A549 (cell line): ENCODE data around the gene EPHB1. TPM values are rescaled to one million over a fixed set of nuclear protein-coding genes. Genes with fewer than 3 reads are reported as not detected.

ENCODE experiments used
- ATAC-seq, 2 experiments: fragments of 200-7000 bp in 1 of 2; fragments of >200 bp in 1 of 2; cut with Nextera tagmentation in 1 of 2; cut with Tn5 transposase in 1 of 2; 3 replicates each; pipeline versions ENCODE4 v1.8.0 to v1.9.1; 2018 to 2020; ENCODE audit warnings: mild to moderate bottlenecking in 1 of 2, moderate library complexity in 1 of 2
- CTCF ChIA-PET: fragments of 300-600 bp; sonication (Branson Sonifier 250); formaldehyde crosslinking; extraction: SDS; loops from one replicate; lab custom pipeline; 2021; ENCODE audit warnings: antibody characterized with exemption, inconsistent platforms; lab: Yijun Ruan, JAX
- POLR2A ChIA-PET: fragments of 350-600 bp; formaldehyde crosslinking; extraction: SDS; loops from one replicate; lab custom pipeline; 2021; ENCODE audit warnings: antibody characterized with exemption, inconsistent platforms; lab: Yijun Ruan, JAX
- DNase-seq, 2 experiments: peaks; one replicate each; pipeline versions ENCODE4 v3.0.0 to v3.0.0-alpha.2; 2011 to 2016; ENCODE audit warnings: low read depth in 1 of 2, low spot score in 1 of 2
- FAIRE-seq: peaks from 2 replicates; lab custom pipeline; 2011; peaks lifted over from hg19 to GRCh38; lab: Jason Lieb, UNC
- H3K27ac ChIP-seq, 2 experiments: fragments of >200 bp; sonication (Bioruptor Twin); formaldehyde crosslinking; 3 replicates each; pipeline ENCODE4 v1.5.1; 2016 to 2017
- H3K4me1 ChIP-seq: fragments of >200 bp; sonication (Bioruptor Twin); formaldehyde crosslinking; 3 replicates; pipeline ENCODE4 v1.6.1; 2016
- H3K4me2 ChIP-seq: fragments of >200 bp; sonication (Bioruptor Twin); formaldehyde crosslinking; 3 replicates; pipeline ENCODE4 v1.6.1; 2016
- H3K4me3 ChIP-seq: fragments of >200 bp; sonication (Bioruptor Twin); formaldehyde crosslinking; 3 replicates; pipeline ENCODE4 v1.5.1; 2016
- H3K9me3 ChIP-seq: fragments of >200 bp; sonication (Bioruptor Twin); formaldehyde crosslinking; 3 replicates; pipeline ENCODE4 v1.6.1; 2016
- CHD4 ChIP-seq: fragments of 200-600 bp; sonication (generic); IDR thresholded peaks from 2 replicates; pipeline ENCODE4 v1.6.1; 2016; ENCODE audit warnings: antibody characterized with exemption, mild to moderate bottlenecking, borderline replicate concordance
- EHF ChIP-seq: fragments of 250-450 bp; sonication (Bioruptor Pico); IDR thresholded peaks from 2 replicates; pipeline ENCODE4 v1.5.0; 2020; ENCODE audit warnings: mild to moderate bottlenecking
- FOSB ChIP-seq: fragments of 250-450 bp; sonication (Bioruptor Pico); IDR thresholded peaks from 2 replicates; pipeline ENCODE4 v1.5.0; 2020; ENCODE audit warnings: mild to moderate bottlenecking, moderate library complexity
- FOSL2 ChIP-seq, 2 experiments: fragments of 450-650 bp in 1 of 2; fragments of >200 bp in 1 of 2; sonication (Bioruptor Twin) in 1 of 2; formaldehyde crosslinking; IDR thresholded peaks; 2 replicates each; pipeline versions ENCODE4 v1.5.0 to v1.6.1; 2016 to 2020; ENCODE audit warnings: mild to moderate bottlenecking in 1 of 2, moderate library complexity in 1 of 2
- HDAC2 ChIP-seq: fragments of 200-600 bp; sonication (generic); IDR thresholded peaks from 2 replicates; pipeline ENCODE4 v1.6.1; 2016
- JUN ChIP-seq, 2 experiments: fragments of >200 bp; sonication (Bioruptor Twin); formaldehyde crosslinking; IDR thresholded peaks; 2 replicates in 1 of 2; 3 replicates in 1 of 2; pipeline ENCODE4 v1.6.1; 2016 to 2017
- MAFK ChIP-seq: fragments of 450-650 bp; IDR thresholded peaks from 2 replicates; pipeline ENCODE4 v1.6.1; 2014; ENCODE audit not compliant: partially characterized antibody
- MAZ ChIP-seq: fragments of 150-350 bp; IDR thresholded peaks from 2 replicates; pipeline ENCODE4 v1.6.1; 2014; ENCODE audit warnings: antibody characterized with exemption, low read depth, low read length, borderline replicate concordance
- POLR2A ChIP-seq: IDR thresholded peaks from 2 replicates; pipeline ENCODE4 v1.6.1; 2012; ENCODE audit warnings: mild to moderate bottlenecking, low read length
- POLR2AphosphoS2 ChIP-seq: conservative IDR thresholded peaks from 2 replicates; pipeline ENCODE4 v1.6.1; 2012; ENCODE audit warnings: low read length, improper control_type of control experiment, inconsistent platforms
- RCOR1 ChIP-seq: fragments of 150-350 bp; IDR thresholded peaks from 2 replicates; pipeline ENCODE4 v1.6.1; 2014; ENCODE audit warnings: antibody characterized with exemption, low read length, low read depth
- RNF2 ChIP-seq: fragments of 200-600 bp; sonication (generic); IDR thresholded peaks from 2 replicates; pipeline ENCODE4 v1.6.1; 2016; ENCODE audit warnings: low read depth, mild to moderate bottlenecking, antibody characterized with exemption, moderate library complexity, borderline replicate concordance
- SMC3 ChIP-seq: fragments of >200 bp; sonication (Bioruptor Twin); formaldehyde crosslinking; IDR thresholded peaks from 3 replicates; pipeline ENCODE4 v1.6.1; 2018; ENCODE audit warnings: inconsistent platforms
- SREBF2 ChIP-seq: fragments of 450-650 bp; IDR thresholded peaks from 2 replicates; pipeline ENCODE4 v1.6.1; 2014; ENCODE audit warnings: mild to moderate bottlenecking, moderate library complexity
- ZC3H11A ChIP-seq: fragments of 450-650 bp; IDR thresholded peaks from 2 replicates; pipeline ENCODE4 v1.6.1; 2014; ENCODE audit warnings: antibody characterized with exemption, mild to moderate bottlenecking
- WGBS: methylation state at CpG from one replicate; pipeline ENCODE4 v1.1.6; 2017; ENCODE audit errors: missing lambda C conversion rate; 5-methylcytosine and 5-hydroxymethylcytosine counted together
- polyA plus RNA-seq, 4 experiments: library from polyadenylated mRNA; depleted of rRNA in 3 of 4; stranded (reverse); fragments of >200 nt; fragmentation: RNase III in 1 of 4; extraction: RNeasy Plus Mini Kit Qiagen cat#74134 plus additional on column Dnase treatment in 1 of 4; gene quantifications; 2 replicates in 3 of 4; 3 replicates in 1 of 4; pipeline ENCODE4 v1.2.3, GENCODE V29; 2011 to 2017
- TF ChIP-seq, protein P1 (sequence below): IDR thresholded peaks from 2 replicates; pipeline ENCODE4 v1.6.1; 2012
- TF ChIP-seq, protein P2 (sequence below): fragments of >200 bp; sonication (Bioruptor Twin); formaldehyde crosslinking; IDR thresholded peaks from 3 replicates; pipeline ENCODE4 v1.6.1; 2016
- TF ChIP-seq, protein P3 (sequence below): IDR thresholded peaks from 2 replicates; pipeline ENCODE4 v1.6.1; 2012
- TF ChIP-seq, protein P4 (sequence below): fragments of 150-350 bp; IDR thresholded peaks from 2 replicates; pipeline ENCODE4 v1.6.1; 2014; ENCODE audit warnings: low read depth, mild to moderate bottlenecking, low read length
- TF ChIP-seq, protein P5 (sequence below): fragments of 250-450 bp; sonication (Bioruptor Pico); IDR thresholded peaks from 2 replicates; pipeline ENCODE4 v1.5.0; 2020; ENCODE audit warnings: low read depth, mild to moderate bottlenecking, moderate library complexity

EPHB1 gene
- polyA plus RNA-seq, 2 of the 4 experiments (the other 2 are of a cell fraction): 0.18 to 0.21 TPM

DNA sequence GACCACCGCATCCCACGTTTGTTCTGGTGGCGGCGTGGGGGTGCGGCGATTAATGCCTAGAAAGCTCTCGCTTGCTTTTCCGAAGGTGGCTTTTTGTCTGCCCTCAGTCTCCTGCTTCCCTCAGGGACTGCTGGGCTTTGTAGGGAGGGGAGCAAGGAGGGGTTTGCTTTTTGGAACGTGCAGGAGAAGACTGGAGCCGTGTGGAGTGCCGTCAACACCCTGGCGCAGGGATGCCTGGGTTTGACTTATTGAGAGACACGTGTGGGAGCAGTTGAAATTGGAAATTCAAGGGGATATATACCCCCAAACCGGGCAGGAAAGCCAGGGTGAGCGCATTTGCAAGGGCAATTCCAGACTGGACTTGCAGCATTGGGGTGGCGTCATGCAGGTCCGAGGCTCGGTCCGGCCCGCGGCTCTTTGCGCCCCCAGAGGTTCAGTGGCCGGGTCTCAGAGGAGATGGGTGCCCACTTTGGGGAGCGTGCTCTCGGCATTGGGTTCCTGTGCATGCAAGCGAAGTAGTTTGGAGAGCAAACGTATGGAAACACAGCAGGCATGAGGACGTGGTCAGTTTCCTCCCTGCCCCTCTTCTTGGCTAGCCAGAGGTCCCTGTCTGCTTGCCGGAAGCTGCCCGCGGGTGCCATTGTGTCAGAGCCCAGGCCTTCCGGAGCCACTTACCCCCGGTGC lies 2.1 kb downstream of the EPHB1 start:
- TF ChIP-seq RCOR1 (no peak), FOSL2 (IDR thresholded peaks at IDR 0.05) (no peak), FOSL2 (CRISPR knock-in tag; IDR thresholded peaks at IDR 0.05) (no peak), SREBF2 (no peak), EHF (CRISPR knock-in tag) (no peak)
- TF ChIP-seq, protein P1, sequence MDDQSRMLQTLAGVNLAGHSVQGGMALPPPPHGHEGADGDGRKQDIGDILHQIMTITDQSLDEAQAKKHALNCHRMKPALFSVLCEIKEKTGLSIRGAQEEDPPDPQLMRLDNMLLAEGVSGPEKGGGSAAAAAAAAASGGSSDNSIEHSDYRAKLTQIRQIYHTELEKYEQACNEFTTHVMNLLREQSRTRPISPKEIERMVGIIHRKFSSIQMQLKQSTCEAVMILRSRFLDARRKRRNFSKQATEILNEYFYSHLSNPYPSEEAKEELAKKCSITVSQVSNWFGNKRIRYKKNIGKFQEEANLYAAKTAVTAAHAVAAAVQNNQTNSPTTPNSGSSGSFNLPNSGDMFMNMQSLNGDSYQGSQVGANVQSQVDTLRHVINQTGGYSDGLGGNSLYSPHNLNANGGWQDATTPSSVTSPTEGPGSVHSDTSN: no peak
- 57% methylated on average over 24 of the region's 33 CpGs for WGBS
- H3K4me1 ChIP-seq: no peaks in the 10 kb centered on the region
- H3K9me3 ChIP-seq: no peaks in the 10 kb centered on the region
- ChIA-PET CTCF (interaction anchor here (4.5 kb wide), 1 partner anchor 706 kb away, joined by 37 read pairs; no protein-coding TSS in a partner anchor), POLR2A (no interaction called here)
- no peak for DNase-seq
- H3K27ac ChIP-seq: no peak overlapping the region
- ATAC-seq: no peak
- no peak overlapping the region for H3K4me2 ChIP-seq
- H3K4me3 ChIP-seq: no peak overlapping the region
- FAIRE-seq: no peak

DNA sequence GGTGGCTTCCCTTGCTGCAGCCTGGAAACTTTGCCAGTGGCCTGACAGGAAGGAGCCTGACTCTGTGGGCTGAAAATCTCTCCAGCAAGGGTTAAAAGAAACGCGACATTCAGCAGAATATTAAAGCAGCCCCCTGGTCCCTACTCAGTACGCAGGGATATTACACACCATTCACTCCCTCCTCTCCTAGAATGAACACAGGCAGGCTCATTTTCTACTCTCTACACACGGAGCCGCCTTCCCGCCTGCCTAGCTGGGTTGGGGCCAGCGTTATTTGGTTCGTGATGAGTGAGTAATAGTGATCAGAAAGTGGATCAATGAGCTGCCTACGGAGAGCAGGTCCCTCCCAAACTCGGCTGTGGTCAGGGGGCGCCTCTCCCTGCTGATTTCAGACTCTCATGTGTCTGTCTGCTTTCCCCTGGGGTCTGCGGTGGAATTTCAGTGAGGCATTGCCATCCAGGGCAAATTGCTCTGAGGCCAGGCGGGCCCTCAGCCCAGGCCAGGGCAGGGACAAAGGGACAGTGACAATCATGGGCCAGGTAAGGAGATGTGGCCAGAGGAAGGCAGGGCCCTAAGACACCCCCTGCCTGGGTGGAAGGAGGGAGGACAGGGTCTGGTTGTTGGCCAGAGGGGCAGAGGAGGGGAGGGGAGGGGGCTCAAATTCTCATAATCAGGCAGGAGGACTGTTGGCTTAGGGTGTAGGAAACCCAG lies 2.8 kb downstream of the EPHB1 start:
- Histone ChIP-seq H3K9me3 (no peaks in the 10 kb centered on the region), H3K4me2 (no peak overlapping the region), H3K27ac (no peak overlapping the region), H3K4me1 (no peaks in the 10 kb centered on the region), H3K4me3 (no peak overlapping the region)
- CTCF ChIA-PET: interaction anchor here (0.9 kb wide), 1 partner anchor 706 kb away, joined by 3 read pairs; no protein-coding TSS in a partner anchor
- DNase-seq (no peak), ATAC-seq (no peak), FAIRE-seq (no peak)
- TF ChIP-seq MAZ (no peak), HDAC2 (no peak), POLR2A (no peak), RNF2 (no peak), POLR2AphosphoS2 (no peak), ZC3H11A (no peak), SMC3 (no peak), CHD4 (no peak), FOSB (CRISPR knock-in tag) (no peak), MAFK (no peak), JUN (IDR thresholded peaks at IDR 0.05) (no peak)
- TF ChIP-seq, protein P2, sequence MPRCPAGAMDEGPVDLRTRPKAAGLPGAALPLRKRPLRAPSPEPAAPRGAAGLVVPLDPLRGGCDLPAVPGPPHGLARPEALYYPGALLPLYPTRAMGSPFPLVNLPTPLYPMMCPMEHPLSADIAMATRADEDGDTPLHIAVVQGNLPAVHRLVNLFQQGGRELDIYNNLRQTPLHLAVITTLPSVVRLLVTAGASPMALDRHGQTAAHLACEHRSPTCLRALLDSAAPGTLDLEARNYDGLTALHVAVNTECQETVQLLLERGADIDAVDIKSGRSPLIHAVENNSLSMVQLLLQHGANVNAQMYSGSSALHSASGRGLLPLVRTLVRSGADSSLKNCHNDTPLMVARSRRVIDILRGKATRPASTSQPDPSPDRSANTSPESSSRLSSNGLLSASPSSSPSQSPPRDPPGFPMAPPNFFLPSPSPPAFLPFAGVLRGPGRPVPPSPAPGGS: no peak
- TF ChIP-seq, protein P3, sequence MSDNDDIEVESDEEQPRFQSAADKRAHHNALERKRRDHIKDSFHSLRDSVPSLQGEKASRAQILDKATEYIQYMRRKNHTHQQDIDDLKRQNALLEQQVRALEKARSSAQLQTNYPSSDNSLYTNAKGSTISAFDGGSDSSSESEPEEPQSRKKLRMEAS: no peak
- TF ChIP-seq, protein P4, sequence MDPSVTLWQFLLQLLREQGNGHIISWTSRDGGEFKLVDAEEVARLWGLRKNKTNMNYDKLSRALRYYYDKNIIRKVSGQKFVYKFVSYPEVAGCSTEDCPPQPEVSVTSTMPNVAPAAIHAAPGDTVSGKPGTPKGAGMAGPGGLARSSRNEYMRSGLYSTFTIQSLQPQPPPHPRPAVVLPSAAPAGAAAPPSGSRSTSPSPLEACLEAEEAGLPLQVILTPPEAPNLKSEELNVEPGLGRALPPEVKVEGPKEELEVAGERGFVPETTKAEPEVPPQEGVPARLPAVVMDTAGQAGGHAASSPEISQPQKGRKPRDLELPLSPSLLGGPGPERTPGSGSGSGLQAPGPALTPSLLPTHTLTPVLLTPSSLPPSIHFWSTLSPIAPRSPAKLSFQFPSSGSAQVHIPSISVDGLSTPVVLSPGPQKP: no peak
- TF ChIP-seq, protein P5, sequence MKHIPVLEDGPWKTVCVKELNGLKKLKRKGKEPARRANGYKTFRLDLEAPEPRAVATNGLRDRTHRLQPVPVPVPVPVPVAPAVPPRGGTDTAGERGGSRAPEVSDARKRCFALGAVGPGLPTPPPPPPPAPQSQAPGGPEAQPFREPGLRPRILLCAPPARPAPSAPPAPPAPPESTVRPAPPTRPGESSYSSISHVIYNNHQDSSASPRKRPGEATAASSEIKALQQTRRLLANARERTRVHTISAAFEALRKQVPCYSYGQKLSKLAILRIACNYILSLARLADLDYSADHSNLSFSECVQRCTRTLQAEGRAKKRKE (CRISPR knock-in tag): no peak
- POLR2A ChIA-PET: no interaction called here
- 47% methylated on average over 12 of the region's 13 CpGs for WGBS
